IPS DF 4.7 (cell line): ENCODE data around the gene GLA.

Source experiments
- DNase-seq: peaks from one replicate; pipeline ENCODE4 v3.0.0-alpha.2; 2013; ENCODE audit warnings: low spot score; ENCODE audit errors: extremely low read depth

The GLA gene

DNA sequence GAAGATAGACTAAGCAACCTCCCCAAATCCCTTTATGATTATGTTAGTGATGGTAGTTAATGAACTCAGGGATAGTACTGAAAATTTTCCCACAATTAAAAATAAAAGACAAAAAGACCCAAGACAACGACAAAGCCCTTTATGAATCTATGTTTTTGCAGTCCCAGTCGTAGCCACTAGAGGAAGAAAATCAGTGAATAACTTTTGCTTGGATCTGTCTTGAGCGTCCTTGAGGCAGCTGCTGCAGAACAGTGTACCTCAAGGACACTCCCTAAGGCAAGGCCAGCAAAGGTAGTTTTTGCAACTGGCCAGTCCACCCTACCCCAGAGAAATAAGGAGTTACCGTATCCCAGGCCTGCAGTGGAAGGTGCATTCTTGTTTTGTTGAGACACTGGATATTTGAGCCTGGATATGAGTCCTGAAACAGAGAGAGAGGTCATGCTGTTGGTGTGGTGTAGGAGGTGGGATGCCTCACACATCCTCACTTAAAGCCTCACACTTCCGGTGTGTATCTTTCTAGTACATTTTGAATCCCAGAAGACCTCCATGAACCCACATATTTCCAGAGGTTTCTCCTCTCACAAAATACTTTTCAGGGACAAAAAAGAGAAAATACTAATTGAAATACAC is 50.4 kb downstream of the GLA start:
- no peak for DNase-seq

DNA sequence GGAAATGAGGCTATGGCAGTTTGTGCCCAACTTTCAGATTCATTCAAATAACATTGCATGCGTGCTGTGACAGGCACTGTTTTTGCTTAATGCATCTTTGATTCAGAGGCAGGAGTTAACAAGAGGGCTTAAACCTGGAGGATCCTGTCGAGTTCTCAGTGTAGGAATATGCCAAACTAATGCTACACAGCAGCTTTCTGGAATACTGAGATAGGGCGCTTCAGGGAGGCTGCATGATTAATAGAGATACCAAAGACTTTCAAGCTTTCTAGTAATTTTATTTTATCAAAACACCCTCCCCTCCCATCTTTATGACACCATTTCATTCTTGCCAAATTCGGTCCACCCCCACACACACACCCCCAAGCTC is 58.5 kb downstream of the GLA start:
- no peak for DNase-seq

DNA sequence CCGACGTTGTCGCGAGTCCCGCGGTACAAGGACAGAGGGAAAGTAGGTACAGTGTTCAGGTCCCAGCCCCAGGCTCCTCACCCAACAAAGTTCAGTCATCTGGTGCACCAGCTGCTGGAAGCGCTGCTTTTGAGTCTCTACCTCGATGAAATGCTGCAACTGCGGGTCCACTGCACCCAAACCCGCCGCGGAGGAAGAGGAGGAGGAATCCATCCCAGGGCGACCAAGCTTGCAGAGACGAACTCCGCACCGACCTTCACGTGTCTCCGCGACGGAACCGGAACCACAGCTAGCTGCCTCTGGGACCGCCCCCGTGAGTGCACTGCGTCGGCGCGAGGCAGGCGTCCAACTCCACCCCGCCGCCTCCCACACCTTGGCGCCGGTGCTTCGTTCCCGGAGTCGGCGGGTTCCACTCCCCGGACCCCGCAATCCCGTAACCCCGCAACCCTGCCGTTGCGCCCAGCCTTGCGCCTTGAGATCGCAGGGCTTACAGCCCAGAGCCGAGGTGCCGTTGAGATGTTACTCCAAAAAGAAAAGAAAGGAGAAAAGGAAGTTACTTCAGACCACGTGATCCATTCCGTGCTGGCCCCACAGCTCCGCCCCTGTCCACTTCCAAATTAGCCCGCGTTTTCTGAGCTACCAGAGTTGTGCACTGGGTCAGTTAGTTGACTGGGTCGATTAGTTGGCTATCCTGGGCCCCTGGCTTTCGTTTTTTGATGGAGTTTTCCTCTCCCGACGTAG is 59.1 kb downstream of the GLA start, which contains the start of gene TIMM8A:
Gene TIMM8A (minus strand): TSS at position 291 of the 741 bp plus-strand sequence. CDS start 78 bp downstream, at position 213.
- DNase-seq, result no peak

DNA sequence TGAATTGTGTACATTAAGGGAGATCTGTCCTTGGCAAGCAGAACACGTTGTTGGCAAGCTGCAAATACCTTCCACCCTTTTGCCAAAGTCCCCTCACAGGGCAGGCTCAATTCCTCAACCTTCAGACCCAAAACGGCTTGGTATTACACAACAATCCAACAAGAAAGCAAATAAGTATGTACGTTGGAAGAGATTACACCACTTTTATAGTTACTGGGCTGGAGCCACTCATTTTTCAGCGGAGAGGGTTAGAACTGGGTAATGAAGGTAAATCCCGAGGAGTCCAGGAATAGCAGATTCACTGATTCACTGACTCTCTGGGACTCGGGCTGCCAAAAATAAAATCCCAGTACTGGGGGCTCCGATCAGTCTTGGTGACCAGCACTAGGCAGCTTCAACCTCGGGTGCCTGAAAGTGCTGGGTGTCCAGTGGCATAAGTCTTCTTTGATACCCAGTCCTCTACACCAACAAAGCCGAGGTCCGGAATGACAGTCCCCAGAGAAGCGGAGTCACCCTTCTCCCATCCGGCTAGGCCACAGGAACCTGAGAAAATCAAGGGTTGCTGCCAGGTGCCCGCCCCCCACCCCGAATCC is 59.8 kb downstream of the GLA start:
- DNase-seq, result no peak
